Stimulated activated naive CD8-positive, alpha-beta T cell treated with anti-CD3 and anti-CD28 coated beads, Interleukin-15, amount 100 ng/mL, for 72 hours (primary cell): ENCODE data around the gene GPR108.
A peak's percentile ranks its signal among the peaks of the same experiment; 100 is the strongest.

ENCODE experiments used
- ATAC-seq: fragments of 150-1000 bp; cut with Tn5 transposase; 2 replicates; pipeline ENCODE4 v1.10.0; 2021; ENCODE audit warnings: mild to moderate bottlenecking, moderate library complexity
- DNase-seq, 2 donors: peaks; one replicate each; pipeline ENCODE4 v3.0.0; 2021 to 2022
- H3K27ac Mint-ChIP-seq, 2 donors: one replicate each; pipeline ENCODE4 v1.8.0; 2022; ENCODE audit warnings: mild to moderate bottlenecking in 2 of 2, mixed read lengths in 2 of 2, moderate library complexity in 2 of 2
- H3K27me3 Mint-ChIP-seq: one replicate; pipeline ENCODE4 v1.8.0; 2022; ENCODE audit warnings: mixed read lengths
- H3K4me1 Mint-ChIP-seq: one replicate; pipeline ENCODE4 v1.8.0; 2022; ENCODE audit warnings: mild to moderate bottlenecking, mixed read lengths
- H3K4me3 Mint-ChIP-seq, 2 donors: one replicate each; pipeline ENCODE4 v1.8.0; 2022; ENCODE audit warnings: mild to moderate bottlenecking in 2 of 2, mixed read lengths in 2 of 2, moderate library complexity in 1 of 2
- H3K9me3 Mint-ChIP-seq, 2 donors: one replicate each; pipeline ENCODE4 v1.8.0; 2022; ENCODE audit warnings: mixed read lengths in 2 of 2

Gene GPR108

DNA sequence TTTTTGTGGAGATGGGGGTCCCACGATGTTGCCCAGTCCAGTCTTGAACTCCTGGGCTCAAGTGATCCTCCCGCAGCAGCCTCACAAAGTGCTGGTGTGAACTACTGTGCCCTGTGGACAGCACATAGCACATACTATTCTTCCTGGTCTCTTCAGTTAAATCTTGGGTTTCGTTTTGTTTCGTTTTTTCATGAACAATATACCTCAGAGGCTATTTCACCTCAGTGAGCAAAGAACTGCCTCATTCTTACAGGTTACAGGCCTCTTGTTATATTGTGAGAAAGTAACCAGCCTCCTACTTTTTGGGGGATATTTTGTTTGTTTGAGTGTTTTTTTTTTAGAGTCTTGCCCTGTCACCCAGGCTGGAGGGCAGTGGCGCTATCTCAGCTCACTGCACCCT lies 15.6 kb downstream of the GPR108 start:
- Mint-ChIP-seq H3K4me1 (peaks cover 42% of the 10 kb centered on the region), H3K27me3 (no peaks in the 10 kb centered on the region), H3K4me3 (no peak overlapping the region), H3K27ac (no peak overlapping the region), H3K9me3 (peaks cover 7 to 9% of the 10 kb centered on the region in 2 donors)
- no peak for ATAC-seq
- DNase-seq: no peak

GRCh38 chr19:6721138-6721474 lies 16.3 kb downstream of the GPR108 start:
- H3K27ac Mint-ChIP-seq: no peak overlapping the region
- no peak for DNase-seq
- peaks cover 7 to 9% of the 10 kb centered on the region in 2 donors for H3K9me3 Mint-ChIP-seq
- no peaks in the 10 kb centered on the region for H3K27me3 Mint-ChIP-seq
- ATAC-seq: no peak
- no peak overlapping the region for H3K4me3 Mint-ChIP-seq
- H3K4me1 Mint-ChIP-seq: peaks cover 42% of the 10 kb centered on the region

GRCh38 chr19:6720369-6721137 lies 16.8 kb downstream of the GPR108 start, which contains the start of gene C3:
Gene C3, minus strand, starts transcription at chr19:6720650. Its CDS starts 61 bp downstream, at chr19:6720589.
- H3K27me3 Mint-ChIP-seq: no peaks in the 10 kb centered on the region
- DNase-seq (no peak), ATAC-seq (peak; percentile 54)
- H3K9me3 Mint-ChIP-seq: peaks cover 7 to 9% of the 10 kb centered on the region in 2 donors
- H3K27ac Mint-ChIP-seq: no peak within 1 kb of the TSS
- H3K4me1 Mint-ChIP-seq: peaks cover 39% of the 10 kb centered on the region
- no peak within 1 kb of the TSS for H3K4me3 Mint-ChIP-seq

DNA sequence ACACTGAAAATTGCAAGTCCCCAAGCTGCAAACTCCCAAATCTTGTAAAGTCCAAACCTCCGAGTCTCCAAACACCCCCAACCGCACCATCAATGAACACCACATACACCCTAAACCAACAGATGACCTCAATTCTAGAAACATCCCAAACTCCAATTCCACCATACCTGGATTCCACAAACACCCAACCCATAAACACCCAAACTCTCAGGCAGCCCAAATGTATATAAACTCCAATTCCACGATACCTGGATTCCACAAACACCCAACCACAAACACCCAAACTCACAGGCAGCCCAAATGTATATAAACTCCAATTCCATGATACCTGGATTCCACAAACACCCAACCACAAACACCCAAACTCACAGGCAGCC lies 17.4 kb downstream of the GPR108 start:
- Mint-ChIP-seq H3K27me3 (no peaks in the 10 kb centered on the region), H3K4me3 (no peak overlapping the region), H3K4me1 (peaks cover 34% of the 10 kb centered on the region), H3K9me3 (peaks cover 7 to 9% of the 10 kb centered on the region in 2 donors), H3K27ac (no peak overlapping the region)
- no peak for DNase-seq
- no peak for ATAC-seq

DNA sequence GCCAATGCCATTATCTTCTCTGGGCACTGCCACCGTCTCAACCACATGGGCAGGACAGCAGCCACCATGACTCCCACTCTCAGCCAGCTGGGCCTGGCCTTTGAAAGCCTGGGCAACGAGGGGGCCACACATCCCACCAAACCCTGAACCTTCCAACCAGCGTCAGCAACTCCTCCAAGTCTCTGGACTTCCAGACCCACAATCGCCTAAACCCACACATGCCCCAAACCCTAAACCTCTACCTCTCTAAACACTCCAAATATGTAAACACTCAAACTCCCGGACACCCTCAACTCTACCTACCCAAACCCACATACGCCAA lies 17.9 kb downstream of the GPR108 start:
- Mint-ChIP-seq H3K27me3 (no peaks in the 10 kb centered on the region), H3K4me3 (no peak overlapping the region), H3K9me3 (peaks cover 7 to 9% of the 10 kb centered on the region in 2 donors), H3K27ac (no peak overlapping the region), H3K4me1 (peaks cover 34% of the 10 kb centered on the region)
- DNase-seq (no peak), ATAC-seq (no peak)

GRCh38 chr19:6718741-6719539 lies 18.4 kb downstream of the GPR108 start:
- no peaks in the 10 kb centered on the region for H3K27me3 Mint-ChIP-seq
- H3K9me3 Mint-ChIP-seq: peaks cover 7 to 9% of the 10 kb centered on the region in 2 donors
- DNase-seq: peak in 1 of 2 donors; percentile 32
- peak; percentile 32 for ATAC-seq
- no peak overlapping the region for H3K4me3 Mint-ChIP-seq
- no peak overlapping the region for H3K27ac Mint-ChIP-seq
- peaks cover 34% of the 10 kb centered on the region for H3K4me1 Mint-ChIP-seq

DNA sequence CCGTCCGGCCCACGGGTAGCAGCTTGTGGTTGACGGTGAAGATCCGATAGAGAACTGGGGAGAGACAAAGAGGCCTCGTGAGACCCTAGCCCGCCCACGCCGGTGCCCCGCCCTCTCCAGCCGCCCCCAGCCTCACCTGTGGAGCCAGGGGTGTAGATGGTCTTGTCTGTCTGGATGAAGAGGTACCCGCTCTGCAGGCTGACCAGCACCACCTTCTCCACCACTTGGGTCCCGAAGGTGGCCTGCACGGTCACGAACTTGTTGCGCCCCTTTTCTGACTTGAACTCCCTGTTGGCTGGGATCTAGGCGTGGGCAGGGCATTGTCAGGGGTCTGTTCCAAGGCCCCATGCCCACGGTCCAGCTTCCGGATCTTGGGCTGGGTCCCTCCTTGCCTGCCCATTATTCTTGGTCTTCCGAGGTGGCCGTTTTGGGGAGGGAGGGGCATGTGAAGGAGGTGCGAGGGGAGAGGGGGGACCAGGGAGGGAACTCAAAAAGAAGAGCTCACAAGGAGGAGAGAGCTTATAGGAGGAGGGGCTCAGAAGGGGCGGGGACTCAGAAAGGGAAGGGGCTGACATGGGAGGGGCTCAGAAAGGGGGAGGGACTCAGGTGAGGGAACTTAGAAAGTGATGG lies 19.2 kb downstream of the GPR108 start:
- Mint-ChIP-seq H3K27ac (peak overlapping the region in 1 of 2 donors; percentile 29), H3K27me3 (no peaks in the 10 kb centered on the region), H3K9me3 (peaks cover 7 to 9% of the 10 kb centered on the region in 2 donors), H3K4me1 (peaks cover 33% of the 10 kb centered on the region), H3K4me3 (no peak overlapping the region)
- DNase-seq: no peak
- ATAC-seq: peak; percentile 15

GRCh38 chr19:6717441-6717971 lies 19.9 kb downstream of the GPR108 start:
- no peak for ATAC-seq
- DNase-seq: no peak
- Mint-ChIP-seq H3K4me1 (peaks cover 28% of the 10 kb centered on the region), H3K27ac (no peak overlapping the region), H3K9me3 (peaks cover 7 to 9% of the 10 kb centered on the region in 2 donors), H3K27me3 (no peaks in the 10 kb centered on the region), H3K4me3 (no peak overlapping the region)

- H3K4me3 Mint-ChIP-seq: no peak overlapping the region
- H3K9me3 Mint-ChIP-seq: peaks cover 7 to 9% of the 10 kb centered on the region in 2 donors
- no peaks in the 10 kb centered on the region for H3K27me3 Mint-ChIP-seq
- DNase-seq (no peak), ATAC-seq (no peak)
- no peak overlapping the region for H3K27ac Mint-ChIP-seq
- peaks cover 28% of the 10 kb centered on the region for H3K4me1 Mint-ChIP-seq
Measured at GRCh38 chr19:6717036-6717435, 20.3 kb downstream of the GPR108 start.

DNA sequence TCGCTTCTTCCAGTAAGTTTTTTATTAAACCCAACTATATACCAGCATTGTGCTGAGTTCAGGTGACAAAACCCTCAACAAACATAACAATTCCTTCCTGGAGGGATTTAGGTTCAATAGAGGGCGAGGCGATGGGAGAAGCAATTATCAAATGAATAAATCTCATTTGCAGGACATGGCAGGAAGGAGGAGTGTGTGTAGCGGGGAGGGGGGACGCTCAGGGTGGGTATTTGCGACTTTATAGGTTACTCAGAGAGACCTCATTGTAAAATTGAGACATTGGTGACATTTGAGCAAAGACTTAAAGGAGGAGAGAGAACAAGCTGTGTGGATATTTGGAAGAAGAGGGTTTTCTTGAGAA lies 20.8 kb downstream of the GPR108 start:
- ATAC-seq: no peak
- no peak overlapping the region for H3K27ac Mint-ChIP-seq
- peaks cover 7 to 9% of the 10 kb centered on the region in 2 donors for H3K9me3 Mint-ChIP-seq
- DNase-seq: no peak
- H3K27me3 Mint-ChIP-seq: peaks cover 2% of the 10 kb centered on the region
- H3K4me1 Mint-ChIP-seq: peaks cover 28% of the 10 kb centered on the region
- H3K4me3 Mint-ChIP-seq: no peak overlapping the region

GRCh38 chr19:6714749-6715555 lies 22.4 kb downstream of the GPR108 start:
- no peak overlapping the region for H3K4me3 Mint-ChIP-seq
- peaks cover 18% of the 10 kb centered on the region for H3K27me3 Mint-ChIP-seq
- H3K27ac Mint-ChIP-seq: no peak overlapping the region
- H3K4me1 Mint-ChIP-seq: peaks cover 28% of the 10 kb centered on the region
- DNase-seq (no peak), ATAC-seq (no peak)
- peaks cover 7 to 9% of the 10 kb centered on the region in 2 donors for H3K9me3 Mint-ChIP-seq

DNA sequence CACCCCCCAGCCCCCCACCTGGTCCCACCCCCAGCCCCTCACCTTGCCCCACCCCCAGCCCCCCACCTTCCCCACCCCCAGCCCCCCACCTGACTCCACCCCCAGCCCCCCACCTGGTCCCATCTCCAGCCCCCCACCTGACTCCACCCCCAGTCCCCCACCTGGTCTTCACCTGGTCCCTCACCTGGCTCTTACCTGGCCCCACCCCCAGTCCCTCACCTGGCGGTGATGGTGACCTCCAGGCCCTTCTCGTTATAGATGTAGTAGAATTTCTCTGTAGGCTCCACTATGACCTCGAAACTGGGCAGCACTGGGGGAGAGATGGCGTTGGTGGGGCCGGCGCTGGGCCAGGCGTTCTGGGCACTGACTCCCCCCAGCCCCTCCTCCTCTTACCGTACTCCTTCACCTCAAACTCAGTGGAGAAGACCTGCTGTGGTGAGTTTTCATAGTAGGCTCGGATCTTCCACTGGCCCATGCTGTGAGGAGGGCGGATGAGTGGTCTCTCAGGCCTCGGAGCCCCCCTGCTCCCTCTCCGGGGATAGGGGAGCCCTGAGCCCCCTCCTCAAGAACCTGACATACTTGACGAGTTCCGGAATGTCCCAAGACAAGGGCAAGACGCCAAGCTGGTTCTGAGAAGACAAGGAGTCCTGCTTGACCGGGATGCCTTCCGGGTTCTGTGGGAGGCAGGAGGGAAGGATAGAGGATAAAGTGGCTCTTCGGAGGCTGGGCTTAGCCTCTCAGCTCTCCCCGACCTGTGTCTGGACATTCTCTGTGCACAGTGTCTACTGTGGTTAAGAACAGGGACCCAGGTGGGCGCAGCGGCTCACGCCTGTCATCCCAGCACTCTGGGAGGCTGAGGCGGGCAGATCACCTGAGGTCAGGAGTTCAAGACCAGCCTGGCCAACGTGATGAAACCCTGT lies 23.3 kb downstream of the GPR108 start:
- peaks cover 22% of the 10 kb centered on the region for H3K4me1 Mint-ChIP-seq
- H3K27me3 Mint-ChIP-seq: peaks cover 28% of the 10 kb centered on the region
- no peak overlapping the region for H3K27ac Mint-ChIP-seq
- H3K4me3 Mint-ChIP-seq: no peak overlapping the region
- ATAC-seq: no peak
- no peak for DNase-seq
- peaks cover 7 to 9% of the 10 kb centered on the region in 2 donors for H3K9me3 Mint-ChIP-seq

GRCh38 chr19:6712692-6713670 lies 24.4 kb downstream of the GPR108 start:
- peaks cover 38% of the 10 kb centered on the region for H3K27me3 Mint-ChIP-seq
- ATAC-seq (no peak), DNase-seq (no peak)
- H3K9me3 Mint-ChIP-seq: peaks cover 7 to 9% of the 10 kb centered on the region in 2 donors
- H3K4me3 Mint-ChIP-seq: no peak overlapping the region
- H3K4me1 Mint-ChIP-seq: peaks cover 22% of the 10 kb centered on the region
- H3K27ac Mint-ChIP-seq: peak overlapping the region in 1 of 2 donors; percentile 35
